GM12878 (cell line): Measurements from ENCODE around the gene CCM2. TPM values are rescaled to one million over a fixed set of nuclear protein-coding genes. Genes with fewer than 3 reads are reported as not detected.

ENCODE experiments used
- ATAC-seq: fragments of 200-7000 bp; cut with Tn5 transposase; 3 replicates; pipeline ENCODE4 v1.9.1; 2020; ENCODE audit warnings: mild to moderate bottlenecking, moderate library complexity
- BruUV-seq: library from RNA; stranded (reverse); fragments of 400-500 nt; replicated peaks from 2 replicates; lab custom pipeline; 2021; lab: Mats Ljungman, UMichigan
- CTCF ChIA-PET: fragments of 300-600 bp; sonication (Branson Sonifier 250); formaldehyde crosslinking; extraction: SDS; loops from one replicate; lab custom pipeline; 2021; ENCODE audit warnings: inconsistent platforms; lab: Yijun Ruan, JAX
- POLR2A ChIA-PET: fragments of 350-600 bp; formaldehyde crosslinking; extraction: SDS; loops from one replicate; lab custom pipeline; 2021; ENCODE audit warnings: inconsistent platforms; lab: Charles Lee
- RAD21 ChIA-PET: fragments of 300-600 bp; sonication (Branson Sonifier 250); formaldehyde crosslinking; loops from one replicate; lab custom pipeline; 2023; ENCODE audit warnings: antibody characterized with exemption; ENCODE audit not compliant: unreplicated experiment; lab: Charles Lee
- SMC1A ChIA-PET: fragments of 300-600 bp; sonication (Branson Sonifier 250); formaldehyde crosslinking; loops from one replicate; lab custom pipeline; 2023; ENCODE audit not compliant: unreplicated experiment, uncharacterized antibody; lab: Charles Lee
- DNase-seq: peaks from one replicate; pipeline ENCODE4 v3.0.0-alpha.2; 2011; ENCODE audit warnings: low read depth, low spot score
- FAIRE-seq: peaks from 3 replicates; lab custom pipeline; 2011; peaks lifted over from hg19 to GRCh38; lab: Jason Lieb, UNC
- H2AFZ ChIP-seq: 2 replicates; pipeline ENCODE4 v1.6.0; 2011; ENCODE audit warnings: low read depth, low read length, control low read depth; ENCODE audit not compliant: control insufficient read depth
- H3K27ac ChIP-seq: 2 replicates; pipeline ENCODE4 v1.5.1; 2011; ENCODE audit warnings: control low read depth; ENCODE audit not compliant: control insufficient read depth, insufficient read depth
- H3K27me3 ChIP-seq, 2 experiments: replicated peaks in 1 of 2; 2 replicates each; pipeline versions ENCODE4 v1.6.0 to v1.6.1; 2011; ENCODE audit warnings: low read length in 1 of 2; ENCODE audit not compliant: control insufficient read depth in 2 of 2, insufficient read depth in 2 of 2
- H3K36me3 ChIP-seq, 2 experiments: 2 replicates each; pipeline ENCODE4 v1.5.1; 2011; ENCODE audit warnings: low read length in 1 of 2; ENCODE audit not compliant: control insufficient read depth in 2 of 2, insufficient read depth in 2 of 2
- H3K4me1 ChIP-seq: 2 replicates; pipeline ENCODE4 v1.6.1; 2011; ENCODE audit warnings: mild to moderate bottlenecking, low read length, moderate library complexity, mixed read lengths; ENCODE audit not compliant: control insufficient read depth, insufficient read depth
- H3K4me2 ChIP-seq: 2 replicates; pipeline ENCODE4 v1.6.0; 2011; ENCODE audit warnings: control low read depth; ENCODE audit not compliant: control insufficient read depth, insufficient read depth
- H3K4me3 ChIP-seq: fragments of 200-600 bp; sonication (generic); 2 replicates; pipeline ENCODE4 v1.5.1; 2016
- H3K79me2 ChIP-seq: 2 replicates; pipeline ENCODE4 v1.6.0; 2011; ENCODE audit warnings: low read length; ENCODE audit not compliant: control insufficient read depth, insufficient read depth
- H3K9ac ChIP-seq: 2 replicates; pipeline ENCODE4 v1.8.0; 2011; ENCODE audit warnings: low read length, control low read depth, mixed read lengths; ENCODE audit not compliant: control insufficient read depth, insufficient read depth
- H3K9me3 ChIP-seq: replicated peaks from 3 replicates; pipeline ENCODE4 v1.5.1; 2011; ENCODE audit warnings: mild to moderate bottlenecking, low read length; ENCODE audit not compliant: control insufficient read depth, insufficient read depth
- H4K20me1 ChIP-seq: 2 replicates; pipeline ENCODE4 v1.6.0; 2011; ENCODE audit not compliant: control insufficient read depth, insufficient read depth
- ATF2 ChIP-seq: IDR thresholded peaks from 2 replicates; pipeline ENCODE4 v1.6.1; 2012; ENCODE audit warnings: low read length, inconsistent platforms
- CHD2 ChIP-seq: IDR thresholded peaks from 2 replicates; pipeline ENCODE4 v1.6.1; 2011; ENCODE audit warnings: low read depth, low read length, improper control_type of control experiment, borderline replicate concordance
- HDGF ChIP-seq: fragments of 450-650 bp; IDR thresholded peaks from 2 replicates; pipeline ENCODE4 v1.6.1; 2016; ENCODE audit warnings: antibody characterized with exemption
- IKZF1 ChIP-seq: fragments of 450-650 bp; conservative IDR thresholded peaks from 2 replicates; pipeline ENCODE4 v1.6.1; 2017; ENCODE audit warnings: antibody characterized with exemption, mild to moderate bottlenecking
- KDM1A ChIP-seq: fragments of 200-600 bp; sonication (generic); IDR thresholded peaks from 2 replicates; pipeline ENCODE4 v1.6.1; 2016; ENCODE audit warnings: borderline replicate concordance
- LARP7 ChIP-seq: fragments of 450-650 bp; IDR thresholded peaks from 2 replicates; pipeline ENCODE4 v1.6.1; 2017; ENCODE audit warnings: mild to moderate bottlenecking
- MEF2A ChIP-seq: IDR thresholded peaks from 2 replicates; pipeline ENCODE4 v1.6.1; 2011; ENCODE audit warnings: low read depth, mild to moderate bottlenecking, low read length, moderate library complexity; ENCODE audit not compliant: insufficient read depth
- MEF2B ChIP-seq: fragments of 450-650 bp; IDR thresholded peaks from 2 replicates; pipeline ENCODE4 v1.6.1; 2018; ENCODE audit warnings: mild to moderate bottlenecking, moderate library complexity; ENCODE audit not compliant: partially characterized antibody, poor library complexity, severe bottlenecking
- MTA3 ChIP-seq: IDR thresholded peaks from 2 replicates; pipeline ENCODE4 v1.6.1; 2012; ENCODE audit warnings: low read length, inconsistent platforms, borderline replicate concordance
- MXI1 ChIP-seq: fragments of 150-350 bp; IDR thresholded peaks from 2 replicates; pipeline ENCODE4 v1.6.1; 2011; ENCODE audit warnings: low read depth, mild to moderate bottlenecking, inconsistent platforms, low read length, improper control_type of control experiment
- PKNOX1 ChIP-seq: fragments of 450-650 bp; IDR thresholded peaks from 2 replicates; pipeline ENCODE4 v1.6.1; 2016; ENCODE audit warnings: mild to moderate bottlenecking
- RELA ChIP-seq: fragments of 450-650 bp; IDR thresholded peaks from 2 replicates; pipeline ENCODE4 v1.8.0; 2014; ENCODE audit warnings: borderline replicate concordance; ENCODE audit not compliant: partially characterized antibody
- RELB ChIP-seq: fragments of 450-650 bp; IDR thresholded peaks from 2 replicates; pipeline ENCODE4 v1.6.1; 2017; ENCODE audit warnings: low read depth, mild to moderate bottlenecking, moderate library complexity
- STAT3 ChIP-seq: IDR thresholded peaks from 2 replicates; pipeline ENCODE4 v1.6.1; 2011; ENCODE audit warnings: low read depth, low read length, improper control_type of control experiment
- TCF12 ChIP-seq: IDR thresholded peaks from 2 replicates; pipeline ENCODE4 v1.6.1; 2011; ENCODE audit warnings: low read depth, mild to moderate bottlenecking, low read length
- YY1 ChIP-seq: IDR thresholded peaks from 2 replicates; pipeline ENCODE4 v1.6.1; 2011; ENCODE audit warnings: low read depth, mild to moderate bottlenecking, low read length
- ZBED1 ChIP-seq: IDR thresholded peaks from 2 replicates; pipeline ENCODE4 v1.6.1; 2016; ENCODE audit warnings: borderline replicate concordance
- WGBS: methylation state at CpG from one replicate; pipeline ENCODE4 v1.1.6; 2016; ENCODE audit warnings: low lambda C conversion rate; ENCODE audit not compliant: insufficient replicate concordance, insufficient coverage; ENCODE audit errors: missing lambda C conversion rate; 5-methylcytosine and 5-hydroxymethylcytosine counted together
- in situ Hi-C: fragments of 300-500 bp; cut with MboI; formaldehyde crosslinking; loops from 9 replicates; pipeline ENCODE4 v1.14.3; 2018; ENCODE audit warnings: mixed read lengths
- intact Hi-C: fragments of 100-400 bp; cut with micrococcal nuclease; formaldehyde crosslinking; loops from one replicate; pipeline ENCODE4 v1.14.2; 2022; ENCODE audit not compliant: unreplicated experiment
- polyA plus RNA-seq, 11 experiments: library from polyadenylated mRNA; depleted of rRNA in 4 of 11; unstranded in 6 of 11; stranded (reverse) in 5 of 11; fragments of >200 nt; fragmentation: Nextera tagmentation in 4 of 11; fragmentation: Illumina TruSeq in 1 of 11; extraction: Ambion mirVana in 4 of 11; extraction: Trizol in 1 of 11; gene quantifications; 1 replicate in 1 of 11; 2 replicates in 10 of 11; pipeline versions ENCODE4 v1.2.1 to v1.2.3, GENCODE V29; 2011 to 2016; ENCODE audit warnings: inconsistent platforms in 2 of 11, missing spikeins in 2 of 11, low read depth in 1 of 11
- total RNA-seq, 4 experiments: library from RNA; depleted of rRNA in 3 of 4; stranded (reverse); fragments of >200 nt in 3 of 4; fragmentation: Illumina TruSeq in 1 of 4; extraction: Trizol in 1 of 4; gene quantifications; 2 replicates each; pipeline versions ENCODE4 v1.2.1 to v1.2.3, GENCODE V29; 2013 to 2021

Gene CCM2
- total and polyA plus RNA-seq, 10 of the 15 experiments (the other 5 are each of a cell fraction or from before 2014, with no cell fraction given) = 1.00 to 82.3 (median 48.7) TPM

GRCh38 chr7:44999245-45000092, 532 bp upstream of the CCM2 start (continued):
- TF ChIP-seq MEF2A (no peak), KDM1A (no peak), YY1 (peak; percentile 94)

GRCh38 chr7:45001138-45001694, 1.2 kb downstream of the CCM2 start:
- Histone ChIP-seq H4K20me1 (no peaks in the 10 kb centered on the region), H3K9me3 (no peaks in the 10 kb centered on the region), H3K79me2 (peaks cover 57% of the 10 kb centered on the region), H3K4me3 (peak overlapping the region; percentile 83), H3K4me2 (peak overlapping the region; percentile 84), H3K4me1 (peaks cover 32% of the 10 kb centered on the region), H3K9ac (peak overlapping the region; percentile 87), H3K27me3 (no peaks in the 10 kb centered on the region), H3K36me3 (no peaks in the 10 kb centered on the region; a peak in 1 of 4 replicates), H3K27ac (peak overlapping the region; percentile 77), H2AFZ (no peak overlapping the region)
- WGBS = 47% methylated on average over 10 of the region's 10 CpGs
- POLR2A ChIA-PET = interaction anchor here (0.6 to 10.5 kb wide), 17 partner anchors 9 to 427 kb away, joined by 3 to 280 read pairs (median 4); partner anchors contain the start of genes DDX56, MYO1G, PURB and TBRG4
- RAD21 ChIA-PET = interaction anchor here (0.6 to 9.9 kb wide), 14 partner anchors 9 to 1419 kb away, joined by 3 to 303 read pairs (median 8); partner anchors contain the start of genes MYO1G, PURB, STK17A and TBRG4
- BruUV-seq = TSS peak; percentile 65
- FAIRE-seq = no peak
- ATAC-seq = peak; percentile 37
- SMC1A ChIA-PET = interaction anchor here (1.0 to 10.5 kb wide), 22 partner anchors 9 to 144 kb away, joined by 3 to 303 read pairs (median 4); partner anchors contain the start of genes MYO1G and TBRG4
- CTCF ChIA-PET = interaction anchor here (1.0 to 5.3 kb wide), 17 partner anchors 10 to 150 kb away, joined by 3 to 44 read pairs (median 6); partner anchors contain the start of gene MYO1G
- in situ Hi-C loops = no loop called here
- no peak for DNase-seq
- intact Hi-C loops = loop anchor here (2.0 kb wide), 2 partner anchors 26 to 110 kb away; partner anchors contain the start of gene TBRG4
- TF ChIP-seq ZBED1 = no peak
- TF ChIP-seq ATF2 = peak; percentile 42; the same call in 1 of the 2 replicates
- no peak; the same call in 1 of the 2 replicates for TF ChIP-seq RELB
- TF ChIP-seq RELA = no peak
- peak; percentile 45; the same call in 1 of the 2 replicates for TF ChIP-seq MTA3
- peak; percentile 55 for TF ChIP-seq MEF2B
- no peak for TF ChIP-seq KDM1A
- peak; percentile 31 for TF ChIP-seq MXI1
- peak; percentile 40 for TF ChIP-seq IKZF1
- peak; percentile 41; the same call in 1 of the 2 replicates for TF ChIP-seq CHD2
- TF ChIP-seq TCF12 = 0 out of 2 replicates have a peak, but pooled peaks have one; percentile 7
- TF ChIP-seq PKNOX1 = peak; percentile 80
- no peak for TF ChIP-seq STAT3
- TF ChIP-seq HDGF = 0 out of 2 replicates have a peak, but pooled peaks have one; percentile 11
- no peak for TF ChIP-seq LARP7
